IPS-20b (cell line): Measurements from ENCODE around the gene HPSE2.
"Not testable (repeated sequence)": the region's sequence is repeated elsewhere in the genome, so short reads cannot be mapped to it uniquely, and the experiment has no call there.

Source experiments
- H3K27ac ChIP-seq: one replicate; pipeline ENCODE4 v1.5.1; 2013; ENCODE audit warnings: low read length
- H3K27me3 ChIP-seq: 2 replicates; pipeline ENCODE4 v1.6.1; 2013; ENCODE audit warnings: mild to moderate bottlenecking, low read length, inconsistent platforms; ENCODE audit not compliant: insufficient read depth
- H3K36me3 ChIP-seq: 2 replicates; pipeline ENCODE4 v1.6.1; 2013; ENCODE audit warnings: low read depth, mild to moderate bottlenecking, inconsistent platforms, low read length, moderate library complexity; ENCODE audit not compliant: insufficient read depth
- H3K4me1 ChIP-seq: 2 replicates; pipeline ENCODE4 v1.6.1; 2013; ENCODE audit warnings: mild to moderate bottlenecking, control low read depth, inconsistent platforms, low read length, moderate library complexity; ENCODE audit not compliant: insufficient read depth
- H3K4me3 ChIP-seq: 2 replicates; pipeline ENCODE4 v1.5.1; 2013; ENCODE audit warnings: mild to moderate bottlenecking, low read length, inconsistent platforms
- H3K9ac ChIP-seq: 2 replicates; pipeline ENCODE4 v1.6.1; 2013; ENCODE audit warnings: low read depth, mild to moderate bottlenecking, inconsistent platforms, low read length, moderate library complexity
- H3K9me3 ChIP-seq: 2 replicates; pipeline ENCODE4 v1.6.1; 2013; ENCODE audit warnings: mild to moderate bottlenecking, low read depth, low read length, inconsistent platforms; ENCODE audit not compliant: insufficient read depth

The HPSE2 gene

GRCh38 chr10:99132897-99133296, 102.8 kb downstream of the HPSE2 start:
- H3K27me3 ChIP-seq, H3K9me3 ChIP-seq, H3K9ac ChIP-seq, H3K36me3 ChIP-seq, H3K4me1 ChIP-seq, H3K27ac ChIP-seq, H3K4me3 ChIP-seq: not testable (repeated sequence)

GRCh38 chr10:99125879-99126278, 109.8 kb downstream of the HPSE2 start:
- Histone ChIP-seq H3K27me3 (no peaks in the 10 kb centered on the region), H3K27ac (no peak overlapping the region), H3K9me3 (peaks cover 16% of the 10 kb centered on the region), H3K9ac (no peak overlapping the region), H3K4me3 (no peak overlapping the region), H3K4me1 (no peaks in the 10 kb centered on the region), H3K36me3 (no peaks in the 10 kb centered on the region)

GRCh38 chr10:99124376-99124775, 111.3 kb downstream of the HPSE2 start:
- Histone ChIP-seq H3K36me3 (no peaks in the 10 kb centered on the region), H3K27me3 (no peaks in the 10 kb centered on the region), H3K9me3 (peaks cover 18% of the 10 kb centered on the region), H3K27ac (no peak overlapping the region), H3K4me3 (no peak overlapping the region), H3K9ac (no peak overlapping the region), H3K4me1 (no peaks in the 10 kb centered on the region)

- no peaks in the 10 kb centered on the region for H3K36me3 ChIP-seq
- H3K27ac ChIP-seq, result no peak overlapping the region
- H3K4me3 ChIP-seq, result no peak overlapping the region
- H3K9ac ChIP-seq, result no peak overlapping the region
- no peaks in the 10 kb centered on the region for H3K4me1 ChIP-seq
- peaks cover 19% of the 10 kb centered on the region for H3K9me3 ChIP-seq
- no peaks in the 10 kb centered on the region for H3K27me3 ChIP-seq
Measured at GRCh38 chr10:99123851-99124250, 111.8 kb downstream of the HPSE2 start.

- H3K36me3 ChIP-seq, result no peaks in the 10 kb centered on the region
- H3K9ac ChIP-seq, result no peak overlapping the region
- no peak overlapping the region for H3K4me3 ChIP-seq
- no peaks in the 10 kb centered on the region for H3K27me3 ChIP-seq
- no peak overlapping the region for H3K27ac ChIP-seq
- peaks cover 19% of the 10 kb centered on the region for H3K9me3 ChIP-seq
- no peaks in the 10 kb centered on the region for H3K4me1 ChIP-seq
Measured at GRCh38 chr10:99123336-99123735, 112.3 kb downstream of the HPSE2 start.

GRCh38 chr10:99119258-99119748, 116.3 kb downstream of the HPSE2 start:
- H3K9me3 ChIP-seq, result peaks cover 16% of the 10 kb centered on the region
- H3K27me3 ChIP-seq, result no peaks in the 10 kb centered on the region
- H3K36me3 ChIP-seq, result no peaks in the 10 kb centered on the region
- no peak overlapping the region for H3K9ac ChIP-seq
- H3K4me1 ChIP-seq, result no peaks in the 10 kb centered on the region
- no peak overlapping the region for H3K27ac ChIP-seq
- no peak overlapping the region for H3K4me3 ChIP-seq

- Histone ChIP-seq H3K4me3 (no peak overlapping the region), H3K9ac (no peak overlapping the region), H3K4me1 (no peaks in the 10 kb centered on the region), H3K27ac (no peak overlapping the region), H3K36me3 (no peaks in the 10 kb centered on the region), H3K27me3 (no peaks in the 10 kb centered on the region), H3K9me3 (peaks cover 3% of the 10 kb centered on the region; the same call in 1 of the 2 replicates)
Measured at GRCh38 chr10:99115703-99116102, 119.9 kb downstream of the HPSE2 start.

- H3K9ac ChIP-seq, result no peak overlapping the region
- no peaks in the 10 kb centered on the region for H3K36me3 ChIP-seq
- no peaks in the 10 kb centered on the region for H3K9me3 ChIP-seq
- no peak overlapping the region for H3K27ac ChIP-seq
- no peaks in the 10 kb centered on the region for H3K27me3 ChIP-seq
- no peak overlapping the region for H3K4me3 ChIP-seq
- H3K4me1 ChIP-seq, result peaks cover 12% of the 10 kb centered on the region; the same call in 1 of the 2 replicates
Measured at GRCh38 chr10:99085358-99085757, 150.3 kb downstream of the HPSE2 start.

- Histone ChIP-seq H3K4me3 (peak overlapping the region; percentile 41; the same call in 1 of the 2 replicates), H3K27ac (no peak overlapping the region), H3K4me1 (peaks cover 12% of the 10 kb centered on the region; the same call in 1 of the 2 replicates), H3K9me3 (no peaks in the 10 kb centered on the region), H3K36me3 (no peaks in the 10 kb centered on the region), H3K9ac (no peak overlapping the region; the same call in 1 of the 2 replicates), H3K27me3 (no peaks in the 10 kb centered on the region)
Measured at GRCh38 chr10:99084161-99084560, 151.5 kb downstream of the HPSE2 start.

- no peaks in the 10 kb centered on the region for H3K36me3 ChIP-seq
- no peaks in the 10 kb centered on the region for H3K9me3 ChIP-seq
- no peaks in the 10 kb centered on the region for H3K27me3 ChIP-seq
- no peak overlapping the region for H3K4me3 ChIP-seq
- no peak overlapping the region for H3K27ac ChIP-seq
- peaks cover 12% of the 10 kb centered on the region; the same call in 1 of the 2 replicates for H3K4me1 ChIP-seq
- H3K9ac ChIP-seq, result no peak overlapping the region
Measured at GRCh38 chr10:99080275-99080945, 155.2 kb downstream of the HPSE2 start.

GRCh38 chr10:99062591-99062990, 173.1 kb downstream of the HPSE2 start:
- Histone ChIP-seq H3K36me3 (no peaks in the 10 kb centered on the region), H3K4me1 (no peaks in the 10 kb centered on the region), H3K9me3 (peaks cover 6% of the 10 kb centered on the region), H3K27ac (no peak overlapping the region), H3K4me3 (no peak overlapping the region), H3K27me3 (no peaks in the 10 kb centered on the region), H3K9ac (no peak overlapping the region)

- no peaks in the 10 kb centered on the region for H3K27me3 ChIP-seq
- no peaks in the 10 kb centered on the region for H3K4me1 ChIP-seq
- H3K4me3 ChIP-seq, result no peak overlapping the region
- H3K27ac ChIP-seq, result no peak overlapping the region
- H3K9ac ChIP-seq, result no peak overlapping the region
- no peaks in the 10 kb centered on the region for H3K36me3 ChIP-seq
- H3K9me3 ChIP-seq, result no peaks in the 10 kb centered on the region
Measured at GRCh38 chr10:99058762-99059161, 176.9 kb downstream of the HPSE2 start.
